Fibroblast of skin of left biceps (primary cell): ENCODE data around the gene CACNA2D3.
"Not testable (repeated sequence)": the region's sequence is repeated elsewhere in the genome, so short reads cannot be mapped to it uniquely, and the experiment has no call there.

Experiments
- DNase-seq, 2 experiments: peaks; one replicate each; pipeline ENCODE4 v3.0.0-alpha.2; 2013; ENCODE audit warnings: low read depth in 2 of 2

CACNA2D3 gene

GRCh38 chr3:54962200-54962599 lies 839.8 kb downstream of the CACNA2D3 start:
- DNase-seq, result no peak

- no peak for DNase-seq
Measured at GRCh38 chr3:54963641-54964040, 841.3 kb downstream of the CACNA2D3 start.

- DNase-seq, result no peak
Measured at GRCh38 chr3:54964081-54964480, 841.7 kb downstream of the CACNA2D3 start.

- peak in 1 of 2 experiments; percentile 77 for DNase-seq
Measured at GRCh38 chr3:54965746-54966145, 843.4 kb downstream of the CACNA2D3 start.

- DNase-seq, result no peak
Measured at GRCh38 chr3:54966979-54967378, 844.6 kb downstream of the CACNA2D3 start.

GRCh38 chr3:54967731-54968161 lies 845.4 kb downstream of the CACNA2D3 start:
- no peak for DNase-seq

GRCh38 chr3:54968546-54969172 lies 846.3 kb downstream of the CACNA2D3 start:
- no peak for DNase-seq

GRCh38 chr3:54969652-54970051 lies 847.3 kb downstream of the CACNA2D3 start:
- DNase-seq, result no peak

GRCh38 chr3:54970895-54971294 lies 848.5 kb downstream of the CACNA2D3 start:
- no peak for DNase-seq

- DNase-seq, result no peak
Measured at GRCh38 chr3:54977439-54977838, 855.1 kb downstream of the CACNA2D3 start.

GRCh38 chr3:54977946-54978345 lies 855.6 kb downstream of the CACNA2D3 start:
- not testable (repeated sequence) for DNase-seq

- DNase-seq, result no peak
Measured at GRCh38 chr3:54982807-54983206, 860.5 kb downstream of the CACNA2D3 start.

- no peak for DNase-seq
Measured at GRCh38 chr3:54983266-54984099, 861.1 kb downstream of the CACNA2D3 start.

- DNase-seq, result no peak
Measured at GRCh38 chr3:54985856-54986255, 863.5 kb downstream of the CACNA2D3 start.

GRCh38 chr3:54986294-54986693 lies 863.9 kb downstream of the CACNA2D3 start:
- no peak for DNase-seq

- DNase-seq, result no peak
Measured at GRCh38 chr3:54987719-54988118, 865.4 kb downstream of the CACNA2D3 start.

GRCh38 chr3:54988302-54988837 lies 866.0 kb downstream of the CACNA2D3 start:
- peak in 1 of 2 experiments; percentile 93 for DNase-seq

GRCh38 chr3:54988838-54989630 lies 866.7 kb downstream of the CACNA2D3 start:
- peak; percentile 75 to 93 for DNase-seq

- DNase-seq, result no peak
Measured at GRCh38 chr3:54994111-54994513, 871.8 kb downstream of the CACNA2D3 start.

GRCh38 chr3:54999159-54999558 lies 876.8 kb downstream of the CACNA2D3 start:
- peak; percentile 72 to 77 for DNase-seq

GRCh38 chr3:54999811-55000210 lies 877.5 kb downstream of the CACNA2D3 start:
- no peak for DNase-seq

- peak in 1 of 2 experiments; percentile 29 for DNase-seq
Measured at GRCh38 chr3:55000546-55000945, 878.2 kb downstream of the CACNA2D3 start.
